ENCODE results near the gene SHC3. TPM values are rescaled to one million over a fixed set of nuclear protein-coding genes. Genes with fewer than 3 reads are reported as not detected.

The SHC3 gene
- total RNA-seq, 1 donor from 2014 or later: 1.1 TPM

- no peak for DNase-seq (ENCODE audit: low read depth)
Measured at GRCh38 chr9:89052470-89053097, 126.0 kb downstream of the SHC3 start.

GRCh38 chr9:89051421-89052025, 127.1 kb downstream of the SHC3 start:
- no peak for DNase-seq (ENCODE audit: low read depth)

- no peak for DNase-seq (ENCODE audit: low read depth)
Measured at GRCh38 chr9:89049646-89050045, 129.0 kb downstream of the SHC3 start.

- no peak for DNase-seq (ENCODE audit: low read depth)
Measured at GRCh38 chr9:89048616-89049015, 130.0 kb downstream of the SHC3 start.

- DNase-seq (ENCODE audit: low read depth): no peak
Measured at GRCh38 chr9:89047667-89048066, 131.0 kb downstream of the SHC3 start.

- no peak for DNase-seq (ENCODE audit: low read depth)
Measured at GRCh38 chr9:89046832-89047231, 131.8 kb downstream of the SHC3 start.

- DNase-seq (ENCODE audit: low read depth): no peak
Measured at GRCh38 chr9:89044881-89045280, 133.7 kb downstream of the SHC3 start.

GRCh38 chr9:89044104-89044503, 134.5 kb downstream of the SHC3 start:
- DNase-seq (ENCODE audit: low read depth): no peak

GRCh38 chr9:89042984-89043383, 135.6 kb downstream of the SHC3 start:
- no peak for DNase-seq (ENCODE audit: low read depth)

GRCh38 chr9:89039664-89040063, 139.0 kb downstream of the SHC3 start:
- DNase-seq (ENCODE audit: low read depth): no peak

GRCh38 chr9:89039104-89039465, 139.5 kb downstream of the SHC3 start:
- no peak for DNase-seq (ENCODE audit: low read depth)

GRCh38 chr9:89038382-89039103, 140.1 kb downstream of the SHC3 start:
- DNase-seq (ENCODE audit: low read depth): peak; percentile 33

- DNase-seq (ENCODE audit: low read depth): no peak
Measured at GRCh38 chr9:89037891-89038290, 140.7 kb downstream of the SHC3 start.

GRCh38 chr9:89037346-89037745, 141.3 kb downstream of the SHC3 start:
- DNase-seq (ENCODE audit: low read depth): no peak

GRCh38 chr9:89036891-89037290, 141.7 kb downstream of the SHC3 start:
- DNase-seq (ENCODE audit: low read depth): no peak

- DNase-seq (ENCODE audit: low read depth): no peak
Measured at GRCh38 chr9:89036383-89036782, 142.2 kb downstream of the SHC3 start.

GRCh38 chr9:89032661-89033060, 146.0 kb downstream of the SHC3 start:
- DNase-seq (ENCODE audit: low read depth): no peak

GRCh38 chr9:89032173-89032572, 146.4 kb downstream of the SHC3 start:
- no peak for DNase-seq (ENCODE audit: low read depth)

GRCh38 chr9:89029788-89030187, 148.8 kb downstream of the SHC3 start:
- no peak for DNase-seq (ENCODE audit: low read depth)

- DNase-seq (ENCODE audit: low read depth): no peak
Measured at GRCh38 chr9:89026876-89027275, 151.7 kb downstream of the SHC3 start.

- DNase-seq (ENCODE audit: low read depth): no peak
Measured at GRCh38 chr9:89025553-89025952, 153.1 kb downstream of the SHC3 start.

- no peak for DNase-seq (ENCODE audit: low read depth)
Measured at GRCh38 chr9:89024727-89025126, 153.9 kb downstream of the SHC3 start.

GRCh38 chr9:89023740-89024139, 154.9 kb downstream of the SHC3 start:
- no peak for DNase-seq (ENCODE audit: low read depth)
